Loucy (cell line): ENCODE measurements around the gene RPS8.

Experiments used
- H2AFZ ChIP-seq: fragments of 200-600 bp; sonication (generic); 2 replicates; pipeline ENCODE4 v1.6.0; 2016; ENCODE audit warnings: antibody characterized with exemption, mild to moderate bottlenecking, low read length, moderate library complexity
- H3F3A ChIP-seq: fragments of 200-600 bp; 2 replicates; pipeline ENCODE4 v1.6.0; 2016; ENCODE audit warnings: antibody characterized with exemption, low read depth, mild to moderate bottlenecking
- H3K27me3 ChIP-seq: fragments of 200-600 bp; sonication (generic); 2 replicates; pipeline ENCODE4 v1.6.1; 2014; ENCODE audit warnings: low read length, mild to moderate bottlenecking; ENCODE audit not compliant: insufficient read depth, poor library complexity, severe bottlenecking
- H3K36me3 ChIP-seq: fragments of 200-600 bp; sonication (generic); 2 replicates; pipeline ENCODE4 v1.6.1; 2016; ENCODE audit warnings: low read length; ENCODE audit not compliant: insufficient read depth
- H3K4me1 ChIP-seq: fragments of 200-600 bp; sonication (generic); 2 replicates; pipeline ENCODE4 v1.5.1; 2014; ENCODE audit warnings: low read length, mild to moderate bottlenecking; ENCODE audit not compliant: insufficient read depth, poor library complexity, severe bottlenecking
- H3K4me2 ChIP-seq: fragments of 200-600 bp; sonication (generic); 2 replicates; pipeline ENCODE4 v1.6.0; 2014; ENCODE audit warnings: antibody characterized with exemption, low read length, low read depth, mild to moderate bottlenecking; ENCODE audit not compliant: poor library complexity, severe bottlenecking
- H3K4me3 ChIP-seq: fragments of 200-600 bp; sonication (generic); 2 replicates; pipeline ENCODE4 v1.5.1; 2014; ENCODE audit warnings: low read length, mild to moderate bottlenecking, mixed read lengths; ENCODE audit not compliant: poor library complexity, severe bottlenecking
- H3K79me2 ChIP-seq: fragments of 200-600 bp; sonication (generic); 2 replicates; pipeline ENCODE4 v1.6.1; 2014; ENCODE audit warnings: low read length; ENCODE audit not compliant: insufficient read depth
- H3K9ac ChIP-seq: fragments of 200-600 bp; sonication (generic); 2 replicates; pipeline ENCODE4 v1.6.0; 2014; ENCODE audit warnings: mild to moderate bottlenecking, low read depth, low read length, moderate library complexity; ENCODE audit not compliant: poor library complexity, severe bottlenecking
- H3K9me2 ChIP-seq: fragments of 200-600 bp; sonication (generic); replicated peaks from 2 replicates; pipeline ENCODE4 v1.6.1; 2016; ENCODE audit warnings: low read depth, low read length, mixed read lengths
- H3K9me3 ChIP-seq: fragments of 200-600 bp; sonication (generic); 2 replicates; pipeline ENCODE4 v1.6.1; 2014; ENCODE audit warnings: mild to moderate bottlenecking, antibody characterized with exemption, low read length, low read depth; ENCODE audit not compliant: insufficient read depth
- H4K20me1 ChIP-seq: fragments of 200-600 bp; sonication (generic); 2 replicates; pipeline ENCODE4 v1.6.0; 2014; ENCODE audit warnings: antibody characterized with exemption, low read length, mild to moderate bottlenecking; ENCODE audit not compliant: insufficient read depth, poor library complexity, severe bottlenecking
- CTCF ChIP-seq: fragments of 200-600 bp; sonication (generic); conservative IDR thresholded peaks from 2 replicates; pipeline ENCODE4 v1.5.1; 2014; ENCODE audit warnings: mild to moderate bottlenecking, antibody characterized with exemption, low read length
- EZH2phosphoT487 ChIP-seq: fragments of 200-600 bp; IDR thresholded peaks from 2 replicates; pipeline ENCODE4 v1.6.1; 2018; ENCODE audit warnings: antibody characterized with exemption, mild to moderate bottlenecking, moderate library complexity, borderline replicate concordance

RPS8 gene

DNA sequence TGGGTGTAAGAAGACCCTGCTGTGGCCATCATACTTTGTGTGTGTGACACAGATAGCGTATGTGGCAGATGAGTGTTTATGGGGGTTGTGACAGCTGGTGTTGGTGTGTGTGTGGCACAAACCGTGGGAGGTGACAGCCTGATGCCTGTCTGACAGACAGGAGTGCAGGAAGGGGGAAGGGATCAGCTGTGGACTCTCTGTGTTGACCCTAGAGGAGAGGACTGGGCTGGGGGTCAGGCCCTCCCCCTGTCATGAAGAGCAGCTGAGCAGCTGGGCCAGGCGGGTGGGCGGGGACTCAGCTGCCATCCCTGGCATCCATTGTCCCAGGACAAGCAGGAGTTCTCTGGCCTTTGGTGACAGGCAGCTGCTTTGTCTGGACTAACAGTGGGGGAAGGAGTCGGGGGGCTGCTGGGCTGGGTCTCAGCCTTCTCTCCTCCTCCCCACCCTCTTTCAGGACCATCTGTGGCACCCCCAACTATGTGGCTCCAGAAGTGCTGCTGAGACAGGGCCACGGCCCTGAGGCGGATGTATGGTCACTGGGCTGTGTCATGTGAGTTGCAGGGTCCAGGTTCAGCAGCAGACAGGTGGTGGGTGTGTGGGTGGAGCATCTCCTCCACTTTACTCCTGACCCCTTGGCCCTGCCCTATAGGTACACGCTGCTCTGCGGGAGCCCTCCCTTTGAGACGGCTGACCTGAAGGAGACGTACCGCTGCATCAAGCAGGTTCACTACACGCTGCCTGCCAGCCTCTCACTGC is 27.1 kb downstream of the RPS8 start:
- H3K4me2 ChIP-seq = no peak overlapping the region
- H4K20me1 ChIP-seq = no peaks in the 10 kb centered on the region
- no peaks in the 10 kb centered on the region for H3K9me2 ChIP-seq
- peaks cover under 1% of the 10 kb centered on the region for H3K4me1 ChIP-seq
- 0 out of 2 replicates have a peak, but pooled peaks cover 2% of the 10 kb centered on the region for H3F3A ChIP-seq
- no peaks in the 10 kb centered on the region for H3K27me3 ChIP-seq
- peaks cover 4% of the 10 kb centered on the region for H3K79me2 ChIP-seq
- no peak overlapping the region for H2AFZ ChIP-seq
- H3K9me3 ChIP-seq = no peaks in the 10 kb centered on the region
- no peak overlapping the region for H3K9ac ChIP-seq
- H3K4me3 ChIP-seq = no peak overlapping the region
- no peaks in the 10 kb centered on the region for H3K36me3 ChIP-seq
- TF ChIP-seq EZH2phosphoT487 (no peak), CTCF (no peak)

DNA sequence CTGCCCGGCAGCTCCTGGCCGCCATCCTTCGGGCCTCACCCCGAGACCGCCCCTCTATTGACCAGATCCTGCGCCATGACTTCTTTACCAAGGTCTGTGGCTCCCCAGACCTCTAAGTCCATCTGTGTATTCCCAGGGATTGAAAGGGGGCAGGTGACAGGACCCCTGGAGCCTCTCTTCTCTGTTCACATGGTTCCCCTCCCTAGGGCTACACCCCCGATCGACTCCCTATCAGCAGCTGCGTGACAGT is 27.6 kb downstream of the RPS8 start:
- H3F3A ChIP-seq = 0 out of 2 replicates have a peak, but pooled peaks cover 2% of the 10 kb centered on the region
- H3K4me3 ChIP-seq = no peak overlapping the region
- no peaks in the 10 kb centered on the region for H3K27me3 ChIP-seq
- H4K20me1 ChIP-seq = no peaks in the 10 kb centered on the region
- no peak overlapping the region for H3K4me2 ChIP-seq
- H3K9me2 ChIP-seq = no peaks in the 10 kb centered on the region
- no peak overlapping the region for H2AFZ ChIP-seq
- H3K4me1 ChIP-seq = peaks cover 5% of the 10 kb centered on the region
- no peaks in the 10 kb centered on the region for H3K9me3 ChIP-seq
- no peak overlapping the region for H3K9ac ChIP-seq
- no peak for TF ChIP-seq CTCF
- no peak for TF ChIP-seq EZH2phosphoT487
- no peaks in the 10 kb centered on the region for H3K36me3 ChIP-seq
- peaks cover 4% of the 10 kb centered on the region for H3K79me2 ChIP-seq

GRCh38 chr1:44803312-44804095 is 28.2 kb downstream of the RPS8 start:
- H3K4me1 ChIP-seq = peaks cover 8% of the 10 kb centered on the region
- no peaks in the 10 kb centered on the region for H3K36me3 ChIP-seq
- H3K79me2 ChIP-seq = peaks cover 4% of the 10 kb centered on the region
- no peaks in the 10 kb centered on the region for H3K9me3 ChIP-seq
- no peak overlapping the region for H3K9ac ChIP-seq
- 0 out of 2 replicates have a peak, but pooled peaks cover 2% of the 10 kb centered on the region for H3F3A ChIP-seq
- no peaks in the 10 kb centered on the region for H4K20me1 ChIP-seq
- H3K9me2 ChIP-seq = no peaks in the 10 kb centered on the region
- no peak overlapping the region for H3K4me3 ChIP-seq
- TF ChIP-seq CTCF (no peak), EZH2phosphoT487 (no peak)
- H3K27me3 ChIP-seq = no peaks in the 10 kb centered on the region
- no peak overlapping the region for H3K4me2 ChIP-seq
- no peak overlapping the region for H2AFZ ChIP-seq
